Measurements from ENCODE around the gene FAR2. TPM values are rescaled to one million over a fixed set of nuclear protein-coding genes. Genes with fewer than 3 reads are reported as not detected.

FAR2 gene
- total and polyA plus RNA-seq, 2 of the 13 experiments (the other 11 are each of a cell fraction or from before 2014, with no cell fraction given) = not detected

DNA sequence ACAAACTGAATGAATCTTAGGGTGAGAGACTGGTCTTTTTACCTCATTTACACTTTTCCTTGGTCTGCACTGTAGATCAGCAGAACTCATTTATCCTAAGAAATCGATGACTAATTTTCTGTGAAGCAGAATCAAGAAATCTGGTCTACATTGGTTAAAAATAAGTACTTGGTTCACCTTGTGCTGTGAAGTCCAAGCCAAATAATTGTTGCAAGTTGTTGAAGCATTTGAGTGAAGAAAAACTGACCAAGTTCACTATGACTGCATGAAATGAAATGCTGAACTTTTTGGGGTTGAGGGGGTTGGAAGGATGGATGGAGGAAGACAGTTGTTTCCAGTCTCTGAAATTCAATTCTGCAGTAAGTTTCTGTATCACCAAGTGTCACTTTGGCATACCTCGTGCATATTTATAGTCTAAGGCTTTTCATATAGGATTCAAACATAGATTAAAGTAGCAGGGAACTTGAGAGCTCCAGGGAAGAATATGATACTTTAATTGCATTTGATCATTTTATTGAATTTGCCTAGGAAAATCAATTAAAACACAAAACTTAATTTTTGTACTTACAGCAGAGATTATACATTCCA, 75.0 kb downstream of the FAR2 start:
- no peak for ATAC-seq
- H3K4me2 ChIP-seq (ENCODE audit: low read depth, low read length) = no peak overlapping the region
- no peak for DNase-seq (ENCODE audit: low spot score)
- ChIA-PET CTCF (ENCODE audit: low intra/inter-chr PET ratio, low total read pairs) (no interaction called here), POLR2A (no interaction called here)
- intact Hi-C loops (cut with micrococcal nuclease; ENCODE audit: unreplicated experiment) (no loop called here), in situ Hi-C loops (cut with HindIII; ENCODE audit: extremely low pct_ligation_motif_present, low pct_unique_long_range_greater_than_20kb) (no loop called here)
- 0 out of 2 replicates have a peak, but pooled peaks cover 5% of the 10 kb centered on the region for H3K4me1 ChIP-seq (ENCODE audit: insufficient read depth, low read length)
- no peak for FAIRE-seq
- H3K27me3 ChIP-seq (ENCODE audit: control insufficient read depth in 1 of 2, insufficient read depth in 2 of 2, low read length in 2 of 2) = no peaks in the 10 kb centered on the region
- no peak overlapping the region for H3K4me3 ChIP-seq (replicated peaks in 1 of 3; ENCODE audit: insufficient read depth in 1 of 3, low read depth in 2 of 3, low read length in 3 of 3)
- WGBS (ENCODE audit: low lambda C conversion rate) = 2% methylated on average over 2 of the region's 2 CpGs
- no peak overlapping the region for H3K9ac ChIP-seq (ENCODE audit: insufficient read depth, low read depth, low read length)
- TF ChIP-seq, protein P1, sequence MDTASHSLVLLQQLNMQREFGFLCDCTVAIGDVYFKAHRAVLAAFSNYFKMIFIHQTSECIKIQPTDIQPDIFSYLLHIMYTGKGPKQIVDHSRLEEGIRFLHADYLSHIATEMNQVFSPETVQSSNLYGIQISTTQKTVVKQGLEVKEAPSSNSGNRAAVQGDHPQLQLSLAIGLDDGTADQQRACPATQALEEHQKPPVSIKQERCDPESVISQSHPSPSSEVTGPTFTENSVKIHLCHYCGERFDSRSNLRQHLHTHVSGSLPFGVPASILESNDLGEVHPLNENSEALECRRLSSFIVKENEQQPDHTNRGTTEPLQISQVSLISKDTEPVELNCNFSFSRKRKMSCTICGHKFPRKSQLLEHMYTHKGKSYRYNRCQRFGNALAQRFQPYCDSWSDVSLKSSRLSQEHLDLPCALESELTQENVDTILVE (CRISPR knock-in tag; IDR thresholded peaks at IDR 0.05) = no peak
- no peak for TF ChIP-seq ZNF724P (CRISPR knock-in tag; IDR thresholded peaks at IDR 0.05; ENCODE audit: borderline replicate concordance)
- no peak for TF ChIP-seq DR1 (CRISPR knock-in tag; IDR thresholded peaks at IDR 0.05)
- TF ChIP-seq CBX2 (IDR thresholded peaks at IDR 0.05; ENCODE audit: low read depth, low read length) = no peak
- TF ChIP-seq CBX2 (CRISPR knock-in tag; IDR thresholded peaks at IDR 0.05; ENCODE audit: low read depth) = no peak
- TF ChIP-seq, protein P2, sequence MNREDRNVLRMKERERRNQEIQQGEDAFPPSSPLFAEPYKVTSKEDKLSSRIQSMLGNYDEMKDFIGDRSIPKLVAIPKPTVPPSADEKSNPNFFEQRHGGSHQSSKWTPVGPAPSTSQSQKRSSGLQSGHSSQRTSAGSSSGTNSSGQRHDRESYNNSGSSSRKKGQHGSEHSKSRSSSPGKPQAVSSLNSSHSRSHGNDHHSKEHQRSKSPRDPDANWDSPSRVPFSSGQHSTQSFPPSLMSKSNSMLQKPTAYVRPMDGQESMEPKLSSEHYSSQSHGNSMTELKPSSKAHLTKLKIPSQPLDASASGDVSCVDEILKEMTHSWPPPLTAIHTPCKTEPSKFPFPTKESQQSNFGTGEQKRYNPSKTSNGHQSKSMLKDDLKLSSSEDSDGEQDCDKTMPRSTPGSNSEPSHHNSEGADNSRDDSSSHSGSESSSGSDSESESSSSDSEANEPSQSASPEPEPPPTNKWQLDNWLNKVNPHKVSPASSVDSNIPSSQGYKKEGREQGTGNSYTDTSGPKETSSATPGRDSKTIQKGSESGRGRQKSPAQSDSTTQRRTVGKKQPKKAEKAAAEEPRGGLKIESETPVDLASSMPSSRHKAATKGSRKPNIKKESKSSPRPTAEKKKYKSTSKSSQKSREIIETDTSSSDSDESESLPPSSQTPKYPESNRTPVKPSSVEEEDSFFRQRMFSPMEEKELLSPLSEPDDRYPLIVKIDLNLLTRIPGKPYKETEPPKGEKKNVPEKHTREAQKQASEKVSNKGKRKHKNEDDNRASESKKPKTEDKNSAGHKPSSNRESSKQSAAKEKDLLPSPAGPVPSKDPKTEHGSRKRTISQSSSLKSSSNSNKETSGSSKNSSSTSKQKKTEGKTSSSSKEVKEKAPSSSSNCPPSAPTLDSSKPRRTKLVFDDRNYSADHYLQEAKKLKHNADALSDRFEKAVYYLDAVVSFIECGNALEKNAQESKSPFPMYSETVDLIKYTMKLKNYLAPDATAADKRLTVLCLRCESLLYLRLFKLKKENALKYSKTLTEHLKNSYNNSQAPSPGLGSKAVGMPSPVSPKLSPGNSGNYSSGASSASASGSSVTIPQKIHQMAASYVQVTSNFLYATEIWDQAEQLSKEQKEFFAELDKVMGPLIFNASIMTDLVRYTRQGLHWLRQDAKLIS (CRISPR knock-in tag; IDR thresholded peaks at IDR 0.05) = no peak
- TF ChIP-seq, protein P3, sequence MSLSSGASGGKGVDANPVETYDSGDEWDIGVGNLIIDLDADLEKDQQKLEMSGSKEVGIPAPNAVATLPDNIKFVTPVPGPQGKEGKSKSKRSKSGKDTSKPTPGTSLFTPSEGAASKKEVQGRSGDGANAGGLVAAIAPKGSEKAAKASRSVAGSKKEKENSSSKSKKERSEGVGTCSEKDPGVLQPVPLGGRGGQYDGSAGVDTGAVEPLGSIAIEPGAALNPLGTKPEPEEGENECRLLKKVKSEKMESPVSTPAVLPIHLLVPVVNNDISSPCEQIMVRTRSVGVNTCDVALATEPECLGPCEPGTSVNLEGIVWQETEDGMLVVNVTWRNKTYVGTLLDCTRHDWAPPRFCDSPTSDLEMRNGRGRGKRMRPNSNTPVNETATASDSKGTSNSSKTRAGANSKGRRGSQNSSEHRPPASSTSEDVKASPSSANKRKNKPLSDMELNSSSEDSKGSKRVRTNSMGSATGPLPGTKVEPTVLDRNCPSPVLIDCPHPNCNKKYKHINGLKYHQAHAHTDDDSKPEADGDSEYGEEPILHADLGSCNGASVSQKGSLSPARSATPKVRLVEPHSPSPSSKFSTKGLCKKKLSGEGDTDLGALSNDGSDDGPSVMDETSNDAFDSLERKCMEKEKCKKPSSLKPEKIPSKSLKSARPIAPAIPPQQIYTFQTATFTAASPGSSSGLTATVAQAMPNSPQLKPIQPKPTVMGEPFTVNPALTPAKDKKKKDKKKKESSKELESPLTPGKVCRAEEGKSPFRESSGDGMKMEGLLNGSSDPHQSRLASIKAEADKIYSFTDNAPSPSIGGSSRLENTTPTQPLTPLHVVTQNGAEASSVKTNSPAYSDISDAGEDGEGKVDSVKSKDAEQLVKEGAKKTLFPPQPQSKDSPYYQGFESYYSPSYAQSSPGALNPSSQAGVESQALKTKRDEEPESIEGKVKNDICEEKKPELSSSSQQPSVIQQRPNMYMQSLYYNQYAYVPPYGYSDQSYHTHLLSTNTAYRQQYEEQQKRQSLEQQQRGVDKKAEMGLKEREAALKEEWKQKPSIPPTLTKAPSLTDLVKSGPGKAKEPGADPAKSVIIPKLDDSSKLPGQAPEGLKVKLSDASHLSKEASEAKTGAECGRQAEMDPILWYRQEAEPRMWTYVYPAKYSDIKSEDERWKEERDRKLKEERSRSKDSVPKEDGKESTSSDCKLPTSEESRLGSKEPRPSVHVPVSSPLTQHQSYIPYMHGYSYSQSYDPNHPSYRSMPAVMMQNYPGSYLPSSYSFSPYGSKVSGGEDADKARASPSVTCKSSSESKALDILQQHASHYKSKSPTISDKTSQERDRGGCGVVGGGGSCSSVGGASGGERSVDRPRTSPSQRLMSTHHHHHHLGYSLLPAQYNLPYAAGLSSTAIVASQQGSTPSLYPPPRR (CRISPR knock-in tag; IDR thresholded peaks at IDR 0.05; ENCODE audit: borderline replicate concordance) = no peak
- TF ChIP-seq SSRP1 (CRISPR knock-in tag; IDR thresholded peaks at IDR 0.05) = no peak
- TF ChIP-seq ADNP (CRISPR knock-in tag; IDR thresholded peaks at IDR 0.05) = no peak
- TF ChIP-seq, protein P4, sequence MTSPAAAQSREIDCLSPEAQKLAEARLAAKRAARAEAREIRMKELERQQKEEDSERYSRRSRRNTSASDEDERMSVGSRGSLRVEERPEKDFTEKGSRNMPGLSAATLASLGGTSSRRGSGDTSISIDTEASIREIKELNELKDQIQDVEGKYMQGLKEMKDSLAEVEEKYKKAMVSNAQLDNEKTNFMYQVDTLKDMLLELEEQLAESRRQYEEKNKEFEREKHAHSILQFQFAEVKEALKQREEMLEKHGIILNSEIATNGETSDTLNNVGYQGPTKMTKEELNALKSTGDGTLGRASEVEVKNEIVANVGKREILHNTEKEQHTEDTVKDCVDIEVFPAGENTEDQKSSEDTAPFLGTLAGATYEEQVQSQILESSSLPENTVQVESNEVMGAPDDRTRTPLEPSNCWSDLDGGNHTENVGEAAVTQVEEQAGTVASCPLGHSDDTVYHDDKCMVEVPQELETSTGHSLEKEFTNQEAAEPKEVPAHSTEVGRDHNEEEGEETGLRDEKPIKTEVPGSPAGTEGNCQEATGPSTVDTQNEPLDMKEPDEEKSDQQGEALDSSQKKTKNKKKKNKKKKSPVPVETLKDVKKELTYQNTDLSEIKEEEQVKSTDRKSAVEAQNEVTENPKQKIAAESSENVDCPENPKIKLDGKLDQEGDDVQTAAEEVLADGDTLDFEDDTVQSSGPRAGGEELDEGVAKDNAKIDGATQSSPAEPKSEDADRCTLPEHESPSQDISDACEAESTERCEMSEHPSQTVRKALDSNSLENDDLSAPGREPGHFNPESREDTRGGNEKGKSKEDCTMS (CRISPR knock-in tag; conservative IDR thresholded peaks at IDR 0.05) = no peak
- TF ChIP-seq ZNF484 (CRISPR knock-in tag; IDR thresholded peaks at IDR 0.05; ENCODE audit: borderline replicate concordance, low read depth) = no peak
- no peak for TF ChIP-seq ZMYM2 (CRISPR knock-in tag; IDR thresholded peaks at IDR 0.05)
- H3K36me3 ChIP-seq (replicated peaks in 1 of 2; ENCODE audit: control insufficient read depth in 1 of 2, insufficient read depth in 2 of 2, low read length in 2 of 2) = no peaks in the 10 kb centered on the region
- H3K79me2 ChIP-seq (ENCODE audit: insufficient read depth, low read length) = no peaks in the 10 kb centered on the region
- no peaks in the 10 kb centered on the region for H4K20me1 ChIP-seq (ENCODE audit: insufficient read depth, low read length)
- BruUV-seq (replicated peaks) = no TSS peak
- no peak overlapping the region for H3K27ac ChIP-seq (ENCODE audit: extremely low read length, insufficient read depth, low read length)
- no peaks in the 10 kb centered on the region for H3K9me3 ChIP-seq (ENCODE audit: low read length)
- H2AFZ ChIP-seq (ENCODE audit: low read length) = no peak overlapping the region
